Spleen (tissue), 11 donors: ENCODE measurements around the gene TREML1. TPM values are rescaled to one million over a fixed set of nuclear protein-coding genes. Genes with fewer than 3 reads are reported as not detected.

ENCODE experiments used
- DNase-seq: peaks from one replicate; pipeline ENCODE4 v3.0.0-alpha.2; 2020
- H3K27ac ChIP-seq, 8 donors: fragments of 200-600 bp; sonication (generic) in 7 of 8; 1 replicate in 4 of 8; 2 replicates in 4 of 8; pipeline versions ENCODE4 v1.5.0 to v1.8.0; 2016 to 2021; ENCODE audit warnings: inconsistent platforms in 4 of 8, mild to moderate bottlenecking in 4 of 8, moderate library complexity in 1 of 8
- H3K27me3 ChIP-seq, 7 donors: fragments of 200-600 bp; sonication (generic) in 6 of 7; replicated peaks in 1 of 7; 1 replicate in 4 of 7; 2 replicates in 3 of 7; pipeline versions ENCODE4 v1.5.0 to v1.8.0; 2016 to 2021; ENCODE audit warnings: inconsistent platforms in 3 of 7, mild to moderate bottlenecking in 1 of 7
- H3K36me3 ChIP-seq, 6 donors: fragments of 200-600 bp; sonication (generic) in 5 of 6; 1 replicate in 4 of 6; 2 replicates in 2 of 6; pipeline versions ENCODE4 v1.5.0 to v1.8.0; 2016 to 2021; ENCODE audit warnings: inconsistent platforms in 2 of 6
- H3K4me1 ChIP-seq, 6 donors: fragments of 200-600 bp; sonication (generic) in 5 of 6; 1 replicate in 3 of 6; 2 replicates in 3 of 6; pipeline versions ENCODE4 v1.5.0 to v1.8.0; 2016 to 2021; ENCODE audit warnings: inconsistent platforms in 3 of 6
- H3K4me3 ChIP-seq, 8 donors: fragments of 200-600 bp; sonication (generic) in 7 of 8; 1 replicate in 4 of 8; 2 replicates in 4 of 8; pipeline versions ENCODE4 v1.5.0 to v1.8.0; 2016 to 2021; ENCODE audit warnings: inconsistent platforms in 4 of 8, mild to moderate bottlenecking in 4 of 8, moderate library complexity in 2 of 8
- H3K9me3 ChIP-seq, 8 donors: fragments of 200-600 bp; sonication (generic) in 7 of 8; 1 replicate in 4 of 8; 2 replicates in 4 of 8; pipeline versions ENCODE4 v1.5.0 to v1.8.0; 2016 to 2021; ENCODE audit warnings: inconsistent platforms in 4 of 8
- CTCF ChIP-seq, 11 experiments: fragments of 200-600 bp in 7 of 11; fragments of 450-650 bp in 4 of 11; sonication (generic) in 4 of 11; IDR thresholded peaks in 8 of 11; conservative IDR thresholded peaks in 3 of 11; 1 replicate in 7 of 11; 2 replicates in 4 of 11; pipeline versions ENCODE4 v1.4.0 to v1.8.0; 2016 to 2021; ENCODE audit warnings: antibody characterized with exemption in 11 of 11, inconsistent platforms in 4 of 11, mild to moderate bottlenecking in 1 of 11
- POLR2A ChIP-seq, 3 donors: fragments of 450-650 bp; IDR thresholded peaks; one replicate each; pipeline ENCODE4 v1.5.1; 2017; ENCODE audit warnings: antibody characterized with exemption in 3 of 3, mild to moderate bottlenecking in 1 of 3
- POLR2AphosphoS5 ChIP-seq, 3 donors: sonication (generic); formaldehyde crosslinking; IDR thresholded peaks; one replicate each; pipeline ENCODE4 v1.5.1; 2017; ENCODE audit warnings: antibody characterized with exemption in 3 of 3
- WGBS, 5 donors: extraction: QIAGEN DNeasy Blood & Tissue Kit in 3 of 5; methylation state at CpG; one replicate each; pipeline versions ENCODE4 v1.1.5 to v1.1.7; 2013 to 2018; 5-methylcytosine and 5-hydroxymethylcytosine counted together
- intact Hi-C: fragments of 100-400 bp; cut with DNase I; formaldehyde crosslinking; loops from one replicate; pipeline ENCODE4 v1.15.0; 2023; ENCODE audit warnings: low total_unique reads
- polyA plus RNA-seq, 3 donors: library from polyadenylated mRNA; stranded (reverse); fragments of 200-250 nt; gene quantifications; one replicate each; pipeline ENCODE4 v1.2.1, GENCODE V29; 2013
- total RNA-seq, 7 donors: library from RNA; depleted of rRNA in 3 of 7; stranded (reverse); fragments of >200 nt in 3 of 7; fragmentation: NEBNext Ultra II Directional in 4 of 7; extraction: Animal tissue kit (Norgen Biotek cat#: 25700) in 4 of 7; gene quantifications; one replicate each; pipeline versions ENCODE4 v1.1.0 to v1.2.1, GENCODE V29; 2016 to 2021
- donor health status: healthy with polysubstance abuse.
- donor health status: DM: no; HTN: no; CAD: no; lungs with moderate emphysema.
- donor health status: DM: no; HTN: no; CAD: no.
- donor health status: Bipolar disorder and iron deficiency.
- donor health status: healthy.
- donor health status: DM: no; HTN: no; CAD: no.
- donor health status: DM: yes; HTN: yes; CAD: no.

Gene TREML1
- total and polyA plus RNA-seq, 10 donors = 1.2 to 19.2 (median 4.9) TPM

- no peak for DNase-seq
- H3K27me3 ChIP-seq = no peaks in the 10 kb centered on the region
- intact Hi-C loops = no loop called here
- no peak for TF ChIP-seq POLR2A (IDR thresholded peaks at IDR 0.05)
- no peak for TF ChIP-seq CTCF (IDR thresholded peaks at IDR 0.05 in 8 of 11, conservative IDR thresholded peaks at IDR 0.05 in 3 of 11)
- TF ChIP-seq POLR2AphosphoS5 (IDR thresholded peaks at IDR 0.05) = no peak
- no peaks in the 10 kb centered on the region for H3K9me3 ChIP-seq
- H3K4me1 ChIP-seq = peaks cover 11 to 85% (median 43%) of the 10 kb centered on the region in 6 donors
- peaks cover 0 to 32% (median under 1%) of the 10 kb centered on the region in 6 donors for H3K36me3 ChIP-seq
- H3K27ac ChIP-seq = peak overlapping the region; percentile 77 to 97 (median 94)
- H3K4me3 ChIP-seq = peak overlapping the region in 6 of 8 donors; percentile 21 to 68 (median 35)
- 38 to 61% (median 50%) methylated on average over 1 of the region's 1 CpG for WGBS, 5 donors
Measured at GRCh38 chr6:41199552-41200246, 45.6 kb upstream of the TREML1 start.

- H3K9me3 ChIP-seq = no peaks in the 10 kb centered on the region
- H3K27me3 ChIP-seq = no peaks in the 10 kb centered on the region
- TF ChIP-seq CTCF (IDR thresholded peaks at IDR 0.05 in 8 of 11, conservative IDR thresholded peaks at IDR 0.05 in 3 of 11) (no peak), POLR2A (IDR thresholded peaks at IDR 0.05) (no peak), POLR2AphosphoS5 (IDR thresholded peaks at IDR 0.05) (no peak)
- peak overlapping the region in 2 of 8 donors; percentile 8 to 9 for H3K27ac ChIP-seq
- WGBS, 5 donors = 90 to 97% (median 96%) methylated on average over 3 of the region's 3 CpGs
- peaks cover 0 to 57% (median 5%) of the 10 kb centered on the region in 6 donors for H3K36me3 ChIP-seq
- H3K4me3 ChIP-seq = no peak overlapping the region
- intact Hi-C loops = no loop called here
- no peak for DNase-seq
- peaks cover 11 to 88% (median 38%) of the 10 kb centered on the region in 6 donors for H3K4me1 ChIP-seq
Measured at GRCh38 chr6:41197234-41197633, 43.1 kb upstream of the TREML1 start.

DNA sequence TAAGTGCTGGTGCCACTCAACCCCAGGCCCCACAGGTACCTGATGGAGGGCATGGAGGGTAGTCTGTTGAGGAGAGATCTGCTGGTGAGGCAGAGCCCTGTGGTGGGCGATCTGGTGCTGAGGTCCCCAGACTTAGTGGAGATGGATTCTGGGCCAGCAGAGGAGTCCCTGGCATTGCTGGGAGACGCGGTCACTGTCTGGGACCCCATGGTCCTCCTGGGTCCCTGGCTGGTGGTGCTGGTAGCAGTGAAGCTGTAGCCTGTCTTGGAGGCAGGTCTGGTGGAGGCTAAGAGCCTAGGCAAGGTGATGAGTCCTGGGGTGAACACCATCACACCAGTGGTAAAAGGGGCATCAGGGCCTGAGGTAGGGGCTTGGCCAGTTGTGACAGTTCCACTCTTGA lies 40.2 kb upstream of the TREML1 start:
- H3K9me3 ChIP-seq = peaks cover 0 to 14% (median 10%) of the 10 kb centered on the region in 8 donors
- intact Hi-C loops = no loop called here
- H3K36me3 ChIP-seq = peaks cover 0 to 77% (median 5%) of the 10 kb centered on the region in 6 donors
- TF ChIP-seq POLR2A (IDR thresholded peaks at IDR 0.05) (no peak), POLR2AphosphoS5 (IDR thresholded peaks at IDR 0.05) (no peak), CTCF (IDR thresholded peaks at IDR 0.05 in 8 of 11, conservative IDR thresholded peaks at IDR 0.05 in 3 of 11) (no peak)
- H3K4me3 ChIP-seq = no peak overlapping the region
- 90 to 100% (median 96%) methylated on average over 1 to 3 of the region's 3 CpGs for WGBS, 5 donors
- no peak for DNase-seq
- peaks cover 0 to 70% (median 12%) of the 10 kb centered on the region in 6 donors for H3K4me1 ChIP-seq
- H3K27ac ChIP-seq = peak overlapping the region in 2 of 8 donors; percentile 3 to 54
- peaks cover 0 to 4% (median 0%) of the 10 kb centered on the region in 7 donors for H3K27me3 ChIP-seq

- no peak for TF ChIP-seq POLR2AphosphoS5 (IDR thresholded peaks at IDR 0.05)
- no peak for TF ChIP-seq CTCF (IDR thresholded peaks at IDR 0.05 in 8 of 11, conservative IDR thresholded peaks at IDR 0.05 in 3 of 11)
- TF ChIP-seq POLR2A (IDR thresholded peaks at IDR 0.05) = no peak
- H3K4me1 ChIP-seq = peaks cover 0 to 68% (median 6%) of the 10 kb centered on the region in 6 donors
Measured at GRCh38 chr6:41193884-41194283, 39.7 kb upstream of the TREML1 start.

More at GRCh38 chr6:41193884-41194283, 39.7 kb upstream of the TREML1 start:
- no peak for DNase-seq
- peaks cover 0 to 77% (median 5%) of the 10 kb centered on the region in 6 donors for H3K36me3 ChIP-seq
- H3K4me3 ChIP-seq = no peak overlapping the region
- WGBS, 5 donors = 56 to 72% (median 67%) methylated on average over 5 of the region's 5 CpGs
- intact Hi-C loops = no loop called here
- peaks cover 0 to 19% (median 13%) of the 10 kb centered on the region in 8 donors for H3K9me3 ChIP-seq
- peak overlapping the region in 1 of 8 donors; percentile 54 for H3K27ac ChIP-seq
- H3K27me3 ChIP-seq = peaks cover 0 to 4% (median 0%) of the 10 kb centered on the region in 7 donors
